ENCODE data around the gene CD38. TPM values are rescaled to one million over a fixed set of nuclear protein-coding genes. Genes with fewer than 3 reads are reported as not detected.
A peak's percentile ranks its signal among the peaks of the same experiment; 100 is the strongest.
"Not testable (repeated sequence)": the region's sequence is repeated elsewhere in the genome, so short reads cannot be mapped to it uniquely, and the experiment has no call there.

Gene CD38
- total RNA-seq, 2 donors from 2014 or later = 1.1 to 5.7 TPM

- ATAC-seq (peak; percentile 31), DNase-seq (no peak)
- intact Hi-C loops (cut with DNase I, micrococcal nuclease) = no loop called here
Observed at GRCh38 chr4:15756361-15756861, 21.7 kb upstream of the CD38 start.

- DNase-seq (no peak), ATAC-seq (no peak)
- intact Hi-C loops (cut with DNase I, micrococcal nuclease) = no loop called here
Observed at GRCh38 chr4:15757054-15757453, 21.1 kb upstream of the CD38 start.

- intact Hi-C loops (cut with DNase I, micrococcal nuclease) = no loop called here
- no peak for ATAC-seq
- no peak for DNase-seq
Observed at GRCh38 chr4:15758294-15758693, 19.8 kb upstream of the CD38 start.

- DNase-seq; intact Hi-C loops (cut with DNase I, micrococcal nuclease); ATAC-seq: not testable (repeated sequence)
Observed at GRCh38 chr4:15762460-15762859, 15.7 kb upstream of the CD38 start.

- DNase-seq (no peak), ATAC-seq (no peak)
- intact Hi-C loops (cut with DNase I, micrococcal nuclease) = no loop called here
Observed at GRCh38 chr4:15765391-15765790, 12.7 kb upstream of the CD38 start.

GRCh38 chr4:15765910-15766697, 12.0 kb upstream of the CD38 start:
- intact Hi-C loops (cut with DNase I, micrococcal nuclease) = no loop called here
- peak; percentile 11 for ATAC-seq
- DNase-seq = no peak

GRCh38 chr4:15766821-15767220, 11.3 kb upstream of the CD38 start:
- intact Hi-C loops (cut with DNase I, micrococcal nuclease) = no loop called here
- DNase-seq (no peak), ATAC-seq (no peak)

- no peak for ATAC-seq
- no peak for DNase-seq
- intact Hi-C loops (cut with DNase I, micrococcal nuclease) = no loop called here
Observed at GRCh38 chr4:15769202-15769601, 8.9 kb upstream of the CD38 start.

GRCh38 chr4:15771216-15772058, 6.7 kb upstream of the CD38 start:
- intact Hi-C loops (cut with DNase I, micrococcal nuclease) = no loop called here
- DNase-seq = no peak
- ATAC-seq = no peak

GRCh38 chr4:15774020-15774420, 4.1 kb upstream of the CD38 start:
- ATAC-seq (peak; percentile 52), DNase-seq (no peak)
- intact Hi-C loops (cut with DNase I, micrococcal nuclease) = no loop called here

- intact Hi-C loops (cut with DNase I, micrococcal nuclease) = no loop called here
- no peak for ATAC-seq
- DNase-seq = no peak
Observed at GRCh38 chr4:15776871-15777648, 1.1 kb upstream of the CD38 start.

GRCh38 chr4:15777697-15778288, 335 bp upstream of the CD38 start:
- intact Hi-C loops (cut with DNase I, micrococcal nuclease) = no loop called here
- ATAC-seq (no peak), DNase-seq (no peak)

GRCh38 chr4:15779306-15779705, 1.2 kb downstream of the CD38 start:
- intact Hi-C loops (cut with DNase I, micrococcal nuclease) = no loop called here

GRCh38 chr4:15779809-15780208, 1.7 kb downstream of the CD38 start:
- intact Hi-C loops (cut with DNase I, micrococcal nuclease) = no loop called here
- DNase-seq = no peak
- ATAC-seq = no peak

More at GRCh38 chr4:15779306-15779705, 1.2 kb downstream of the CD38 start:
- DNase-seq (peak; percentile 37 to 44), ATAC-seq (peak; percentile 60)

GRCh38 chr4:15781427-15782095, 3.4 kb downstream of the CD38 start:
- intact Hi-C loops (cut with DNase I, micrococcal nuclease) = no loop called here
- DNase-seq = no peak
- no peak for ATAC-seq

GRCh38 chr4:15783676-15784075, 5.5 kb downstream of the CD38 start:
- intact Hi-C loops (cut with DNase I, micrococcal nuclease) = no loop called here
- ATAC-seq (no peak), DNase-seq (no peak)

- intact Hi-C loops (cut with DNase I, micrococcal nuclease) = no loop called here
- ATAC-seq = peak; percentile 49
- DNase-seq = no peak
Observed at GRCh38 chr4:15784959-15785634, 7.0 kb downstream of the CD38 start.

- DNase-seq (no peak), ATAC-seq (no peak)
- intact Hi-C loops (cut with DNase I, micrococcal nuclease) = no loop called here
Observed at GRCh38 chr4:15786743-15787142, 8.6 kb downstream of the CD38 start.
